Measurements from ENCODE around the gene UBA1. TPM values are rescaled to one million over a fixed set of nuclear protein-coding genes. Genes with fewer than 3 reads are reported as not detected.

The UBA1 gene
- total and polyA plus RNA-seq, 2 of the 8 experiments (the other 6 are each of a cell fraction or from before 2014, with no cell fraction given), result 313 to 458 TPM

GRCh38 chrX:47160781-47161180, 32.8 kb upstream of the UBA1 start (continued):
- TF ChIP-seq HDAC2 (IDR thresholded peaks at IDR 0.05; ENCODE audit: borderline replicate concordance in 1 of 2, low read depth in 2 of 2, low read length in 2 of 2) (no peak), RAD21 (IDR thresholded peaks at IDR 0.05 in 1 of 2, conservative IDR thresholded peaks at IDR 0.05 in 1 of 2; ENCODE audit: low read depth in 2 of 2, low read length in 2 of 2) (no peak), SP2 (IDR thresholded peaks at IDR 0.05; ENCODE audit: low read length) (no peak), TAF1 (IDR thresholded peaks at IDR 0.05; ENCODE audit: low read depth, low read length) (no peak), ASH2L (IDR thresholded peaks at IDR 0.05; ENCODE audit: low read length) (no peak), CBX5 (IDR thresholded peaks at IDR 0.05; ENCODE audit: low read depth, low read length) (no peak), JUND (IDR thresholded peaks at IDR 0.05; ENCODE audit: low read length) (no peak)

All from H1 (cell line).